Loucy (cell line): ENCODE results near the gene PTGES.

Experiments
- EZH2phosphoT487 ChIP-seq: fragments of 200-600 bp; IDR thresholded peaks from 2 replicates; pipeline ENCODE4 v1.6.1; 2018; ENCODE audit warnings: antibody characterized with exemption, mild to moderate bottlenecking, moderate library complexity, borderline replicate concordance
- TF ChIP-seq, protein P1 (sequence below): fragments of 200-600 bp; sonication (generic); conservative IDR thresholded peaks from 2 replicates; pipeline ENCODE4 v1.5.1; 2014; ENCODE audit warnings: mild to moderate bottlenecking, antibody characterized with exemption, low read length

DNA sequence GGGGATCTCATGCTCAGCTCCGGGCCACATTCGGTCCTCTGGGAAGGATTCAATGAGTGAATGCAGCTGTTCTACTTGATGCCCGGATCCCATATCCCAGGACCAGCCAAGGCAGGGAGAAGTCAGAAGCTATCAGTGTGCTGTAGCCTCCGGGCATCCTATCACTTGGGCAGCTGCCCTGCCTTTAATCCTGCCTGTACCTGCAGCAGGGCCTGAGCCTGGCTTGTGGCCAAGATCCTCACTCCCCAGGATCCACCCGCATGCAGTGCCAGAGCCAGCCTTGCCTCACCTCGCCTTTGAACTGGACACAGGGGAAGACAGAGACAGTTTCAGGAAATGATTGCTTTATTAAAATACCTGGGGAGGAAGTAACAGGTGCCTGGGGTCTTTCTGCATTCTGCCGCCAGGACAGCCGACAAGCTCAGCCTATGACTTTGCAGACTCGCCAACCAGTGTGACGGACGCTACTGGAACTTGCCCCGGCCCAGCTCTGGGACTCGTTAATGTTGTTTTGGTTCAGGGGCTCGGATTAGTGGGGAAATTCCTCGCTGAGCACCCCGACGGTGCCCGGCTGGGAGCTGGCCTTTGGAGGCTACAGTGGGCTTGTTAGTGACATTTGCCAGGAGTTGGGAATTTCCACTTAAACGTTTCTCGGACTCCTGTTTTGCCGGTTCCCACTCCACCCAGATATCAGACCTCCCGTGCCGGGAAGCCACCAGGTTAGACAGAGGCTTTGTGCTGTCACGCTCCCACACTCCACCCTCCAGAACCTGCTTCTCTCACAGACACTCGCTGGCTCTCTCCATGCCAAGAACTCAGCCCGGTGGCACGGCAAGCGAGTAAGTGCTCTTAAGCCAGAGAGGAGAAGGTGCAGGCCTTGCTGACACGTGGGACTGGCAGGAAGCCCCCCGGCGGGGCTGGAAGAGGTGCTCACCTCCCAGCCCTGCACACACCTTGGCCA, 721 bp downstream of the PTGES start:
- TF ChIP-seq, protein P1, sequence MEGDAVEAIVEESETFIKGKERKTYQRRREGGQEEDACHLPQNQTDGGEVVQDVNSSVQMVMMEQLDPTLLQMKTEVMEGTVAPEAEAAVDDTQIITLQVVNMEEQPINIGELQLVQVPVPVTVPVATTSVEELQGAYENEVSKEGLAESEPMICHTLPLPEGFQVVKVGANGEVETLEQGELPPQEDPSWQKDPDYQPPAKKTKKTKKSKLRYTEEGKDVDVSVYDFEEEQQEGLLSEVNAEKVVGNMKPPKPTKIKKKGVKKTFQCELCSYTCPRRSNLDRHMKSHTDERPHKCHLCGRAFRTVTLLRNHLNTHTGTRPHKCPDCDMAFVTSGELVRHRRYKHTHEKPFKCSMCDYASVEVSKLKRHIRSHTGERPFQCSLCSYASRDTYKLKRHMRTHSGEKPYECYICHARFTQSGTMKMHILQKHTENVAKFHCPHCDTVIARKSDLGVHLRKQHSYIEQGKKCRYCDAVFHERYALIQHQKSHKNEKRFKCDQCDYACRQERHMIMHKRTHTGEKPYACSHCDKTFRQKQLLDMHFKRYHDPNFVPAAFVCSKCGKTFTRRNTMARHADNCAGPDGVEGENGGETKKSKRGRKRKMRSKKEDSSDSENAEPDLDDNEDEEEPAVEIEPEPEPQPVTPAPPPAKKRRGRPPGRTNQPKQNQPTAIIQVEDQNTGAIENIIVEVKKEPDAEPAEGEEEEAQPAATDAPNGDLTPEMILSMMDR, result no peak
- TF ChIP-seq EZH2phosphoT487, result no peak
